A549 (cell line): ENCODE data around the gene LILRA5.
"Not testable (repeated sequence)": the region's sequence is repeated elsewhere in the genome, so short reads cannot be mapped to it uniquely, and the experiment has no call there.

ENCODE experiments used
- CTCF ChIP-seq: fragments of >200 bp; sonication (Bioruptor Twin); formaldehyde crosslinking; IDR thresholded peaks from 3 replicates; pipeline ENCODE4 v1.5.1; 2016
- EP300 ChIP-seq, 2 experiments: fragments of >200 bp; sonication (Bioruptor Twin); formaldehyde crosslinking; IDR thresholded peaks; 2 replicates in 1 of 2; 3 replicates in 1 of 2; pipeline ENCODE4 v1.6.1; 2016 to 2017
- HEYL ChIP-seq: fragments of 250-450 bp; sonication (Bioruptor Pico); IDR thresholded peaks from 2 replicates; pipeline ENCODE4 v1.8.0; 2021; ENCODE audit warnings: mild to moderate bottlenecking, moderate library complexity
- NFE2L2 ChIP-seq: fragments of 150-350 bp; conservative IDR thresholded peaks from 2 replicates; pipeline ENCODE4 v1.6.1; 2014; ENCODE audit warnings: low read length
- POLR2A ChIP-seq: IDR thresholded peaks from 2 replicates; pipeline ENCODE4 v1.6.1; 2012; ENCODE audit warnings: mild to moderate bottlenecking, low read length
- RAD21 ChIP-seq, 2 experiments: fragments of >200 bp in 1 of 2; sonication (Bioruptor Twin) in 1 of 2; formaldehyde crosslinking in 1 of 2; IDR thresholded peaks in 1 of 2; conservative IDR thresholded peaks in 1 of 2; 2 replicates in 1 of 2; 3 replicates in 1 of 2; pipeline ENCODE4 v1.6.1; 2012 to 2018; ENCODE audit warnings: inconsistent platforms in 1 of 2

- TF ChIP-seq HEYL (CRISPR knock-in tag); EP300 (IDR thresholded peaks at IDR 0.05); RAD21 (conservative IDR thresholded peaks at IDR 0.05 in 1 of 2, IDR thresholded peaks at IDR 0.05 in 1 of 2); CTCF; NFE2L2; POLR2A: not testable (repeated sequence)
Measured at GRCh38 chr19:54322934-54323333, 10.0 kb upstream of the LILRA5 start.
